Stimulated activated CD4-positive, alpha-beta T cell treated with anti-CD3 and anti-CD28 coated beads, Interleukin-12 subunit alpha, Interleukin-12 subunit beta, amount 100 ng/mL, for 24 hours (primary cell): Measurements from ENCODE around the gene SLC27A6.
"Not testable (repeated sequence)": the region's sequence is repeated elsewhere in the genome, so short reads cannot be mapped to it uniquely, and the experiment has no call there.

Source experiments
- DNase-seq, 2 experiments: peaks; one replicate each; pipeline ENCODE4 v3.0.0-alpha.2; 2020; ENCODE audit warnings: low read depth in 2 of 2

SLC27A6 gene

GRCh38 chr5:129001841-129002526 is 36.7 kb downstream of the SLC27A6 start:
- DNase-seq, result no peak

GRCh38 chr5:129002527-129002842 is 37.2 kb downstream of the SLC27A6 start:
- DNase-seq, result no peak

GRCh38 chr5:129003232-129003631 is 37.9 kb downstream of the SLC27A6 start:
- DNase-seq, result no peak

- no peak for DNase-seq
Measured at GRCh38 chr5:129014185-129014584, 48.9 kb downstream of the SLC27A6 start.

- no peak for DNase-seq
Measured at GRCh38 chr5:129018837-129019236, 53.5 kb downstream of the SLC27A6 start.

- DNase-seq, result no peak
Measured at GRCh38 chr5:129019401-129019908, 54.2 kb downstream of the SLC27A6 start.

GRCh38 chr5:129020683-129021082 is 55.4 kb downstream of the SLC27A6 start:
- DNase-seq, result no peak

GRCh38 chr5:129021744-129022143 is 56.5 kb downstream of the SLC27A6 start:
- DNase-seq, result no peak

GRCh38 chr5:129022599-129022998 is 57.3 kb downstream of the SLC27A6 start:
- DNase-seq, result no peak

GRCh38 chr5:129027260-129027659 is 62.0 kb downstream of the SLC27A6 start:
- no peak for DNase-seq

- no peak for DNase-seq
Measured at GRCh38 chr5:129031886-129032683, 66.8 kb downstream of the SLC27A6 start.

GRCh38 chr5:129036257-129036656 is 71.0 kb downstream of the SLC27A6 start:
- not testable (repeated sequence) for DNase-seq

- no peak for DNase-seq
Measured at GRCh38 chr5:129041196-129041881, 76.1 kb downstream of the SLC27A6 start.

GRCh38 chr5:129042306-129042705 is 77.0 kb downstream of the SLC27A6 start:
- DNase-seq, result no peak

- DNase-seq, result no peak
Measured at GRCh38 chr5:129043894-129044293, 78.6 kb downstream of the SLC27A6 start.

GRCh38 chr5:129046151-129046550 is 80.9 kb downstream of the SLC27A6 start:
- no peak for DNase-seq

- no peak for DNase-seq
Measured at GRCh38 chr5:129048509-129048908, 83.2 kb downstream of the SLC27A6 start.

GRCh38 chr5:129049126-129049799 is 84.0 kb downstream of the SLC27A6 start:
- DNase-seq, result no peak

GRCh38 chr5:129051283-129051682 is 86.0 kb downstream of the SLC27A6 start:
- DNase-seq, result no peak

- no peak for DNase-seq
Measured at GRCh38 chr5:129053438-129053837, 88.2 kb downstream of the SLC27A6 start.

GRCh38 chr5:129057329-129057728 is 92.0 kb downstream of the SLC27A6 start:
- no peak for DNase-seq

- no peak for DNase-seq
Measured at GRCh38 chr5:129061849-129062248, 96.6 kb downstream of the SLC27A6 start.
